ENCODE measurements around the gene RPL32. TPM values are rescaled to one million over a fixed set of nuclear protein-coding genes. Genes with fewer than 3 reads are reported as not detected.

The RPL32 gene
- total RNA-seq, 1 donor = 524 TPM

DNA sequence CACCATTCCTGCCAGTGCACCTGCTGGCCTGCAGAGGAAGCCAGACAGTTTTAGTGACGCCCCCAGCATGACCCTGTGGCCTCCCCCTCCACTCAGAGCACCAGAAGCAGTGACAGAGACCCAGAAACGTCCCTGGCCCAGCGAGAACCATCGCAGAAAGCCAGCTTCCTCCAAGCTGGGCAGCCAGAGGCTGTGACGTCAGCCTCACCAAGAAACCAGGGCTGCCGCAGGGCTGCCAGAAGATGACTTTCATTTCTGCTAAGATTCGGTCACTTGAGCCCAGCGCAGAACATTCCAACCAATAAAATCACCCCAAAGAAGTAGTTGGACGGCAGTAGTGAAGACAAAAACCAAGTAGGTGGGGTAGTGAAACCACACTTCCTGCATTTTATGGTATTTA lies 29.6 kb upstream of the RPL32 start:
- Histone ChIP-seq H2AFZ (ENCODE audit: low read length) (peak overlapping the region; percentile 85), H3K27ac (ENCODE audit: low read depth, low read length) (no peak overlapping the region), H3K36me3 (ENCODE audit: insufficient read depth, low read length) (no peaks in the 10 kb centered on the region), H3K27me3 (ENCODE audit: insufficient read depth, low read length) (peaks cover 5% of the 10 kb centered on the region), H4K20me1 (ENCODE audit: insufficient read depth, low read length) (no peaks in the 10 kb centered on the region), H3K9me3 (ENCODE audit: low read depth, low read length) (no peaks in the 10 kb centered on the region), H3K4me2 (ENCODE audit: insufficient read depth, low read length) (peak overlapping the region; percentile 36), H3K4me3 (ENCODE audit: insufficient read depth, low read length) (no peak overlapping the region), H3K4me1 (ENCODE audit: insufficient read depth, low read length) (no peaks in the 10 kb centered on the region), H3K79me2 (ENCODE audit: insufficient read depth, low read length) (no peaks in the 10 kb centered on the region)
- TF ChIP-seq, protein P1, sequence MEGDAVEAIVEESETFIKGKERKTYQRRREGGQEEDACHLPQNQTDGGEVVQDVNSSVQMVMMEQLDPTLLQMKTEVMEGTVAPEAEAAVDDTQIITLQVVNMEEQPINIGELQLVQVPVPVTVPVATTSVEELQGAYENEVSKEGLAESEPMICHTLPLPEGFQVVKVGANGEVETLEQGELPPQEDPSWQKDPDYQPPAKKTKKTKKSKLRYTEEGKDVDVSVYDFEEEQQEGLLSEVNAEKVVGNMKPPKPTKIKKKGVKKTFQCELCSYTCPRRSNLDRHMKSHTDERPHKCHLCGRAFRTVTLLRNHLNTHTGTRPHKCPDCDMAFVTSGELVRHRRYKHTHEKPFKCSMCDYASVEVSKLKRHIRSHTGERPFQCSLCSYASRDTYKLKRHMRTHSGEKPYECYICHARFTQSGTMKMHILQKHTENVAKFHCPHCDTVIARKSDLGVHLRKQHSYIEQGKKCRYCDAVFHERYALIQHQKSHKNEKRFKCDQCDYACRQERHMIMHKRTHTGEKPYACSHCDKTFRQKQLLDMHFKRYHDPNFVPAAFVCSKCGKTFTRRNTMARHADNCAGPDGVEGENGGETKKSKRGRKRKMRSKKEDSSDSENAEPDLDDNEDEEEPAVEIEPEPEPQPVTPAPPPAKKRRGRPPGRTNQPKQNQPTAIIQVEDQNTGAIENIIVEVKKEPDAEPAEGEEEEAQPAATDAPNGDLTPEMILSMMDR (IDR thresholded peaks at IDR 0.05; ENCODE audit: extremely low read depth, low read depth, low read length) = no peak
- peak; percentile 94 for DNase-seq (ENCODE audit: insufficient read length, low spot score, missing footprints)

- H3K4me2 ChIP-seq (ENCODE audit: insufficient read depth, low read length) = no peak overlapping the region
- DNase-seq (ENCODE audit: insufficient read length, low spot score, missing footprints) = no peak
- no peaks in the 10 kb centered on the region for H3K4me1 ChIP-seq (ENCODE audit: insufficient read depth, low read length)
- H3K4me3 ChIP-seq (ENCODE audit: insufficient read depth, low read length) = no peak overlapping the region
- H3K27ac ChIP-seq (ENCODE audit: low read depth, low read length) = no peak overlapping the region
- H3K36me3 ChIP-seq (ENCODE audit: insufficient read depth, low read length) = no peaks in the 10 kb centered on the region
- TF ChIP-seq, protein P1 (IDR thresholded peaks at IDR 0.05; ENCODE audit: extremely low read depth, low read depth, low read length) = no peak
- H2AFZ ChIP-seq (ENCODE audit: low read length) = no peak overlapping the region
- H4K20me1 ChIP-seq (ENCODE audit: insufficient read depth, low read length) = no peaks in the 10 kb centered on the region
- H3K27me3 ChIP-seq (ENCODE audit: insufficient read depth, low read length) = peaks cover 5% of the 10 kb centered on the region
- no peaks in the 10 kb centered on the region for H3K79me2 ChIP-seq (ENCODE audit: insufficient read depth, low read length)
- H3K9me3 ChIP-seq (ENCODE audit: low read depth, low read length) = peaks cover 2% of the 10 kb centered on the region
Observed at GRCh38 chr3:12869035-12869621, 27.8 kb upstream of the RPL32 start.

- H3K9me3 ChIP-seq (ENCODE audit: low read depth, low read length) = peaks cover 2% of the 10 kb centered on the region
- H4K20me1 ChIP-seq (ENCODE audit: insufficient read depth, low read length) = no peaks in the 10 kb centered on the region
- no peak overlapping the region for H3K4me3 ChIP-seq (ENCODE audit: insufficient read depth, low read length)
- no peaks in the 10 kb centered on the region for H3K79me2 ChIP-seq (ENCODE audit: insufficient read depth, low read length)
- H3K27ac ChIP-seq (ENCODE audit: low read depth, low read length) = no peak overlapping the region
- no peak overlapping the region for H3K4me2 ChIP-seq (ENCODE audit: insufficient read depth, low read length)
- peak overlapping the region; percentile 41 for H2AFZ ChIP-seq (ENCODE audit: low read length)
- TF ChIP-seq, protein P1 (IDR thresholded peaks at IDR 0.05; ENCODE audit: extremely low read depth, low read depth, low read length) = peak; percentile 84
- DNase-seq (ENCODE audit: insufficient read length, low spot score, missing footprints) = peak; percentile 99
- H3K4me1 ChIP-seq (ENCODE audit: insufficient read depth, low read length) = no peaks in the 10 kb centered on the region
- peaks cover 8% of the 10 kb centered on the region for H3K27me3 ChIP-seq (ENCODE audit: insufficient read depth, low read length)
- no peaks in the 10 kb centered on the region for H3K36me3 ChIP-seq (ENCODE audit: insufficient read depth, low read length)
Observed at GRCh38 chr3:12868039-12869034, 27.0 kb upstream of the RPL32 start.

DNA sequence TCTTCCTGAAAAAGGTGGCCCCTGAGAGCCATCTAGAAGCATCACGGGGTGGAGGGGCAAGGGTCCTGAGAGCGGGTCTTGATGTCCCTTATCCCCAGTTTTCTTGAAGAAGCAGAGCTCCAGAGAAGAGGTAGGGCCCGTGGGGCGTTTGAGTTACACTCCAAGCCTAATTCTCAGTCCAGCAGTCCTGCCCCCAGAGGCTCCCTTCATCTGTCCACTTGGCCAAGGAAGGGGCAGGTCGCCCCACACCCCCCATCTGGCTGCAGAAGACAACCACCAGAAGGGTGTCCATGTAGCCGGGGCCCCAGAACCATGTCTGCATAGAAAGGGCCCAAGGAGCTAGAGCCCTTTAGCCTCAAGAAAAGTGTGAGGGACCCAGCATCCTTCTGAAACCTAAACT lies 25.5 kb upstream of the RPL32 start:
- TF ChIP-seq, protein P1 (IDR thresholded peaks at IDR 0.05; ENCODE audit: extremely low read depth, low read depth, low read length) = no peak
- H2AFZ ChIP-seq (ENCODE audit: low read length) = no peak overlapping the region
- H3K79me2 ChIP-seq (ENCODE audit: insufficient read depth, low read length) = no peaks in the 10 kb centered on the region
- H3K36me3 ChIP-seq (ENCODE audit: insufficient read depth, low read length) = no peaks in the 10 kb centered on the region
- H3K4me2 ChIP-seq (ENCODE audit: insufficient read depth, low read length) = no peak overlapping the region
- no peak overlapping the region for H3K4me3 ChIP-seq (ENCODE audit: insufficient read depth, low read length)
- DNase-seq (ENCODE audit: insufficient read length, low spot score, missing footprints) = no peak
- H3K4me1 ChIP-seq (ENCODE audit: insufficient read depth, low read length) = no peaks in the 10 kb centered on the region
- peaks cover 8% of the 10 kb centered on the region for H3K27me3 ChIP-seq (ENCODE audit: insufficient read depth, low read length)
- no peaks in the 10 kb centered on the region for H4K20me1 ChIP-seq (ENCODE audit: insufficient read depth, low read length)
- no peak overlapping the region for H3K27ac ChIP-seq (ENCODE audit: low read depth, low read length)
- H3K9me3 ChIP-seq (ENCODE audit: low read depth, low read length) = peaks cover 2% of the 10 kb centered on the region

Data from osteoblast (primary cell).